ENCODE measurements around the gene ZNF550.
"Not testable (repeated sequence)": the region's sequence is repeated elsewhere in the genome, so short reads cannot be mapped to it uniquely, and the experiment has no call there.

The ZNF550 gene

DNA sequence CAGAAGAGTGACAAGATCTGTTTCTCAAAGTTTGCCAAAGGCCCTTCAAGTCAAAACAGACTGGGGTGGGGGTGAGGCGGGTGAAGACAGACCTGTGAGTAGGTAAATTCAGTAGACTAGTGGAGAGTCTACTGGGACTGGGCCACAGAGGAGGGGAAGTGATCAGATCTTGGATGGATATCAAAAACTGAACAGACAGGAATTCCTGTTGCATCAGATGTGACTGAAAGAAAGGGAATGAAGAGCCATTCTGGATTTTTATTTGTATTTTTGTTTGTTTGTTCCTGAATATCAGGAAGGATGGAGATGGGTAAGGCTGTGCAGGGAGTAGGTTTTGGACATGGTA lies 71.4 kb downstream of the ZNF550 start:
- DNase-seq (ENCODE audit: low spot score); in situ Hi-C loops (cut with MboI; ENCODE audit: low sequenced_read_pairs, unreplicated experiment): not testable (repeated sequence)

- in situ Hi-C loops (cut with MboI; ENCODE audit: low sequenced_read_pairs, unreplicated experiment), result not testable (repeated sequence)
- DNase-seq (ENCODE audit: low spot score), result peak; percentile 92
Observed at GRCh38 chr19:57487477-57488298, 72.0 kb downstream of the ZNF550 start, which contains the start of gene ZNF419. Gene ZNF419, plus strand, starts transcription at chr19:57487750. Its CDS starts 201 bp downstream, at chr19:57487951.

All from GM13976 (cell line).